NCI-H2171 (cell line): ENCODE measurements around the gene HS6ST1.
A peak's percentile ranks its signal among the peaks of the same experiment; 100 is the strongest.

ENCODE experiments used
- DNase-seq: peaks from one replicate; lab custom pipeline; 2025; lab: John Stamatoyannopoulos, UW

The HS6ST1 gene, protein sequence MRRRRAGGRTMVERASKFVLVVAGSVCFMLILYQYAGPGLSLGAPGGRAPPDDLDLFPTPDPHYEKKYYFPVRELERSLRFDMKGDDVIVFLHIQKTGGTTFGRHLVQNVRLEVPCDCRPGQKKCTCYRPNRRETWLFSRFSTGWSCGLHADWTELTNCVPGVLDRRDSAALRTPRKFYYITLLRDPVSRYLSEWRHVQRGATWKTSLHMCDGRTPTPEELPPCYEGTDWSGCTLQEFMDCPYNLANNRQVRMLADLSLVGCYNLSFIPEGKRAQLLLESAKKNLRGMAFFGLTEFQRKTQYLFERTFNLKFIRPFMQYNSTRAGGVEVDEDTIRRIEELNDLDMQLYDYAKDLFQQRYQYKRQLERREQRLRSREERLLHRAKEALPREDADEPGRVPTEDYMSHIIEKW

DNA sequence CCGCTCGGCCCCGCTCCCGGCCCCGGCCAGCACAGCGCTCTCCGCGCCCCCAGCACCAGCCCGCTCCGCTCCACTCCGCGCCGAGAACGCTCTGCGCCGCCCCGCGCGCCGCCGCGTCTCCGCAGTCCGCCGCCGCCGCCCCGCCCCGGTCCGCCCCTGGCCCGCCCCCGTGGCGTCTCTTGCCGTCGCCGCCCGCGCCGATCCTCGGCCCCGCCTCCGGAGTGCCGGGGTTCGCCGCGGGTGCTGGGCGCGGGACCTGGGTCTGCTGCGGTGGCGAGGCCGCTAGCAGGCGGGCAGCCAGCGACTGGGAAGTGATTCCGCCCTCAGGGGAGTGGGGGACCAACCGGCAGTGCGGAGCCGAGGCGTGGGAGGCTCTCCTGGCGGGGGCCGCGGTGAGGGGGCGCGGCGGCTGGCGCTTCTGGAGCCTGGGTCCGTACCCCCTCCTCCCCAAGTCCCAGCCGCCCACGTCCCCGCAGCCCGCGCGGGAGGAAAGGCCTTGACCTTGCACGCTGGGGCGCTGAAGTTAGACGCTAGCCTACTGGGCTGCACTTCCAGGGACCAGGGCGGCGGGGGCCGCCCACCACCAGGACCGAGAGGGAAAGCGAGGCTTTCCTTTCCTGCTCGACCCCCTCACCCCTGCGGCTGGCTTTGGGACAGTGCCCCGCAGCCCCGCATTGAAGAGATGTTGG lies at the start of gene HS6ST1:
TSS of gene HS6ST1 (minus strand) at position 93 of the 689 bp plus-strand sequence. CDS start 305 bp downstream, outside the sequence.
- peak; percentile 87 for DNase-seq

DNA sequence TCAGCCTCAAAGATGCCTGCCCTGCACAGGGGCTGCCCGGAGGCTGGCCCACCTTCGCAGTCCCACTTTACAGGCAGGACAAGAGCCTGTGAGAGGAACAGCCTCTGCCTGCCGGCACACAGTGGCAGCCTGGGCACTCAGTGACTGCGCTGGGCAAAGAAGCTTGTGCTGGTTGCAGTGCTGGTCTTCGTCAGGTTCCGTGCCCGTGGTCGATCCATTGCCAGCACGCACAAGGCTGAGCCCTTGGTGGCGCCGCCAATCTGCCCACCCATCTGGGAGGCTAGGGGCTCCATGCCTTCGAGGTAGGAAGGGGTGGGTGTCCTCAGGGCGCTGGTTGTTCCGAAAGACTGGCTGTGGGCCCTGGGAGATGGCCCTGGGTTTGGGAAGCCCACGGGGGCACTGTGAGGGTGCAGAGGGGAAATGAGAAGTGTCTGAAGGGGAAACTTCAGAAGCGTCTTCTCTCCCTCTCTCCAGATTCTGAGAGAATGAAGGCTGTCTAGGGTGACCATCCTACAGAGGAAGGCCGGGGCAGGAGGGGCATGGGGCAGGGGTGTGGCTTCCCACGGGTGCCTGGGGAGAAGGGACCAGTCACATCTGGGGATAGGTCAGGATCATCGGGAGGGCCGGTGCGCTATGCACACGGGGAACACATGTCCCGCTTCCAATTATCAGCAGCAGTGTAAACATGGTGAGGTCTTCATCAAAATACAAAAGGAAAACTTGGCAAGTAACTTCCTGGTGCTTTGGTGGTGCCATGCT lies 49.1 kb upstream of the HS6ST1 start:
- DNase-seq: no peak

DNA sequence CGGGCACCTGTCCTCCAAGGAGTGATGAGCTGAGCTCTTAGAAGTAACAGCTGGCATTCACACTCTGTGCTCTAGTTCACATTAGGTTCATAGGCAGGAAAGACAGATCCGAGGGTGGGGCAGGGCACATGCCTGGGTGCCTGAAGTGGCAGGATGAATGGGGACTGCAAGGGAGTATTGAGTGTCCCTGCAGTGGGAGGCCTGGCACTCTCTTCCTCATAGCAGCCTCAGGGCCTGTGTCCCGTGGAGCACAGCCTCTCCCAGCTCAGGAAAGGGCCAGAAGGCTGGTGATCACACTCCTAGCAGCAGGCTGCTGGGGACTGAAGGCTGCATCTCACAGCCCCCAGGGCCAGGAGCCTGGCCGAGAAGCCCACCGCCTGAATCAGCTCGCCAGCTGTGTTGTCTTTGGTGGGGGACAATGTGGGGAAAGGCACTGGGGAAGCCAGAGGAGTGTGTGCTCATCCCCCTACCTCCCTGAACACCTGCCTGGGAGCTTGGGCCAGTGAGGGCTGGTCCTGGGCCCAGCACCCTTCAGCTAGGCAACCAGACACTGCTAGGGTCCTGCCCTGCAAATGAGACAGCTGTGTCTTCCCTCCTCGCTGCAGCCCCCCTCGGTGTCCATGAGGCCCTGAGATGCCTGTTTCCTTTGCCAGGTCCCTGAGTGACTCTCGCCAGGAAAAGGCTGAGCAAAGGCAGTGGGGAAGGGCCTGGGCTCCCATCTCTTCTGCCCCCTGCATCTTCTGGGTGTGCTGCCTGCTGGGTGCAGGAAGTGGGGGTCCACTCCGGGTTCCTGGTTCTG lies 48.2 kb upstream of the HS6ST1 start:
- DNase-seq: peak; percentile 65

DNA sequence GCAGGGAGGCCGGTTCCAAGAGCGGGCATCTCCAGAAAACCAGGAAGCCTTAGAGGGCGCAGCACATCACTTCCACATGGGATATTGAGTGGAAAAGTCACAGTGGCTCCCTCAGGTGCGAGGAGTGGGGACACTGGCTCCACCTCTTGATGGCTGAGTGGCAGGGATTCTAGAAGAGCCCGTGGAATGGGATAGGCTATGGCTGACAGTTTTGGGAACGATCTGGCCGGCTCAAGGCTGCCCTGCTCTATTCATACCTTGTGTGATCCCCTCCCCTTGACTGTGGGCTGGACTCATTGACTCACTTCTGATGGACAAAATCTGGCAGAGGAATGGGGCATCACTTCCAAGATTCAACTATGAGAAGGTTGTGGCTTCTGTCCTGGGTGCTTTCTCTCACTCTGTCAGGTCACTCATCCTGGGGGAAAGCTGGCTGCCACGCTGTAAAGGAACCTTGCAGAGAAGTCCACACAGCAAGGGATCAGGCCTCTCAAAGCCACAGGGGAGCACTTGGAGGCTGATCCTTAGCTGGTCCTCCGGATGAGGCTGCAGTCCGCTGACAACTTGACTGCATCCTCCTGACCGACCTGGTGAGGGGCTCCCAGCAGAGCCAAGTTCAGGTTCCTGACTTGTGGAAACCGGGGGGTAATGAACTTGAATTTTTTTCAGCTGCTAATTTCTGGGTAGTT lies 46.7 kb upstream of the HS6ST1 start:
- DNase-seq: no peak

DNA sequence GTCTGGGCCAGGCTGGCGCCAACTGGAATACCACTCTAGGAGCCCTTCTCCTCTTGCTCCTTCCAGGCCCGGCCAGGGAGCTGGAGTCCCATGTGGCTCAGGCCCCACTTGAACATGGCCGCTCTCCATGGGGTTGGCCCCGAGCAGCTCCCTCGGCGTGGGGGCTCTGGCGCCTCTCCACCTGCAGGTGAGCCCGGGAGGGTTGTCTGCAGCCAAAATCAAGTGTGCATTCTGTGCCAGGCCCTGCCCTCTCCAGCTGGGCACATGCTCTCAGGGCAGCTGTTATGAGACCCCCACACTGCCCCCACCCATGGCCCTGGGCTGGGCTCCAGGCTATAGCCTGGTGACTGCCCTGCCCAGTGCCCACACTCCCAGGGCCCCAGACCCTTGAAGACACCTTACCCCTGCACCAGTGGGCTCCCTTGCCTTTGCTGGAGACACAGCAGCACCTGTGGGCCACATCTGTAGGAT lies 45.8 kb upstream of the HS6ST1 start:
- no peak for DNase-seq

DNA sequence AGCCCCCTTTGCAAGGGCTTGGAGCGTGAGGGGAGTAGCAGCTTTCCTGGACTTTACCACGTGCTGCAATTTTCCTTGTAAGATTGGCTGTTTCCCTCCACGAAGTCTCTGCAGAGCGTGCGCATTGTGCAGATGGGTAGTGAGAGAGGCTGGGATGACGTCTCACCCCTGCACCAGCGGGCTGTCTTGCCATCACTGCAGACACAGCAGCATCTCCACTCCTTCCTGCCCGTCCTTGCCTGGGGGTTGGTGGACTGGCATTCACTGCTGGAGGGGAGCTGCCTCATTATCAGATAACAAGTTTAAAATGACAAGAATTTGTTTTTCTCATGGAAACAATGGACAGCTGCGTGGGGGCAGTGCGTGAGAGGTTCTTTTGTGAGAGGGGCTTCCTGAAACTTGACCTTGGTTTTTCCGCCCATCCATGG lies 45.3 kb upstream of the HS6ST1 start:
- no peak for DNase-seq

DNA sequence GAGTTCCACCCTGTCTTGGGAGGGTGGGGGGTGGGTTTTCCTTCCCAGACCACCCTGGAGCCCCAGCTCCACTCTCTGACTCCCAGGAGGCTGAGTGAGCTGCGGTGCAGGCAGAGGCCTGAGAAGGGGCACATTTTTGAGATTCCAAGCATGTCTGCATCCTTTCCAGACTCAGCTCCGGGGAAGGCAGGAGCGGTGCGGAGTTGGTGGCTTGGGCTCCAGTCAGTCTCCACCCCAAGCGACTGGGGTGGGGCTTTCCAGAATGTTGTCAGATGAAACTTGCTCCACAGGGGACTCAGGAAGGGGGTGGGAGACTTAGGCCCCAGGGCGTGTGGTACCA lies 44.2 kb upstream of the HS6ST1 start:
- DNase-seq: no peak

DNA sequence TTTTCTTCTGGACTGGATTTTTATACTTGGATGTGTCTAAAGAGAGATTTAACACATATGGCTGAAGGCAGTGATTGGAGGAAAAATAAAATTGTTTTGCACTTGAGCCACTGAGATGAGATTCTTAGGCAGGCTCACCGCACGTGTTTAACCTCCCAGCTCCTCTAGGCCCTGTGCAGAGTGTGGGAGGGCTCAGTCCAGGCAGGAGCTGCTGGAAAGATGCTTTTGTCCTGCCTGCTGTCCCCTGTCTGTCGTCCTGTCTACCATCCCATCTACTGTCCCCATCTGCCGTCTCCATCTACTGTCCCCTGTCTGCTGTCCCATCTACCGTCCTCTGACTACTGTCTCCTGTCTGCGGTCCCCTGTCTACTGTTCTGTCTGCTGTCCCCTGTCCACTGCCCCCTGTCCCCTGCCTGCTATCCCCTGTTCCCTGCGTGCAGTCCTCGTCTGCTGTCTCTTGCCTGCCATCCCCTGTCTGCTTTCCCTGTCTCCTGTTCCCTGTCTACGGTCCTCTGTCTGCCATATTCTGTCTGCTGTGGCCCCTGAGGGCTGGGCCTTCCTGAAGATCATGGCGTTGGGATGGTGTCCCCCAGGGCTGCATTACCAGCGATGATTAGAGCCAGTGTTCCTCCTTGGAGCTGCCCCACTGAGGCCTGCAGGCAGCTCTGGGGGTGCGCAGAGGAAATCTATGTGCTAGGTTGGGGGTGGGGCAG lies 43.7 kb upstream of the HS6ST1 start:
- DNase-seq: no peak

DNA sequence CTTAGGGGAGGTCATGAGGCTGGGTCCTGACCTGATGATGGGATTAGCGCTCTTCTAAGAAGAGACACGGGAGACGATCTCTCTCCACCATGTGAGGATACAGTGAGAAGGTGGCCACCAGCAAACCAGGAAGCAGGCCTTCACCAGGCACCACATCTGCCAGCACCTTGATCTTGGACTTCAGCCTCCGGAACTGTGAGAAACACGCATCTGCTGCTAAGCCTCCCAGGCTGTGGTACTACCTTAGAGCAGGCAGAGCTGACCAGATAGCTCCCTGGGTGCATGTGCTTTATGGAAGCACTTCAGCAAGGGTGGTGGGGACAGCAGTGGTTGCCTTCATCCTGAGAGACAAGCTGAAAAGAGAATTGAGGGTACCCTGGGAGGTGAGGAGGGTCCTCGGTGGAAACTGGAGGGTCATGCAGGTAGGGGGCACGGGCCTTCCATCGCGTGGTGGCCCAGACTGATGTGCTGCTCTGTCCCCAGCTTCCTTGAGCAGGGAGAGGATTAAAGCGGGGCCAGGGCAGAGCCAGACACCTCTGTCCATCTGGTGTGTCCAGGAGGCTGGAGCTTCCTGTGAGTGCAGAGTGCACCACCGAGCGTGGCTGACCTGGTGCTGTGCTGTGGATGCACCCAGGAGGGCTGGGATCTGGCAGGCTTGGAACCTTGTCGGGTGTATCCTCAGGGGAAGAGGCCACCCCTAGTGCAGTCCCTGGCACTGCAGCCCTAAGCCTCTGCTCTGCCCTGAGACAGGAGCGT lies 42.9 kb upstream of the HS6ST1 start:
- DNase-seq: no peak

DNA sequence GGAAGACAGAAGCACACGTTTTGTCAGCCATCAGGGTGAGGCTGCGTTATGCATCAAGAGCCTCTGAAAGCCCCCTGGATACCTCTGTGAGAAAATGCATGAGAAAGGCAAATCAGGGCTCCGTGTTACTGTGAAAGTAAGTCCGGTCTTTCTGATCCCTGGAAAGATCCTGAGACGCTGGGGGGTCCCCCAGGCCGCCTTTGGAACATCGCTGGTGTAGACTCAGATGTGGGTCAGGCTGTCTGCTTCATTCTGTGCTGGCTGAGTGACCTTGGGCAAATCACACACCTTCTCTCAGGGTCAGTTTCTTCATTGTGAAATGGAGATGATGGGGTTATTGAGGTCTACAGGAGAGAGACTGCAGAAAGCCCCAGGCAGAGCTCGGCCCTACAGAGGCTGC lies 42.0 kb upstream of the HS6ST1 start:
- no peak for DNase-seq

DNA sequence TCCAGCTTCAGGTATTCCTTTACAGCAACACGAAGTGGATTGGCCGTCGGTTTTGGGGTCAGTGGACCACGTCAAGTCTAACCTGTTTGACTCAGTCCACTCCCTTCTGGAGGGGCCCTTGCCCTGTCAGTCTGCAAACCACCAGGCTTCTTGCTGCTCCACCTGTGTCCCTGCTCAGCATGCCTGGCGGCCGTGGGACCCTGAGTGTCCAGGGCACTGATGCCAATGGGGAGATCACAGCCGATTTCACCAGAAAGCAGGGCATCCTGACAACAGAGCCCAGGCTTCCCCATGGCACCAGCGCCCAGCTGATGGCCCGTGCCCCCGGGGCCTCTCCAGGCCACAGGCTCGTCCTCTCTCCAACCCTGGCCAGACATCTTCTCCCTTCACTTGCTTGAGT lies 41.2 kb upstream of the HS6ST1 start:
- DNase-seq: no peak

DNA sequence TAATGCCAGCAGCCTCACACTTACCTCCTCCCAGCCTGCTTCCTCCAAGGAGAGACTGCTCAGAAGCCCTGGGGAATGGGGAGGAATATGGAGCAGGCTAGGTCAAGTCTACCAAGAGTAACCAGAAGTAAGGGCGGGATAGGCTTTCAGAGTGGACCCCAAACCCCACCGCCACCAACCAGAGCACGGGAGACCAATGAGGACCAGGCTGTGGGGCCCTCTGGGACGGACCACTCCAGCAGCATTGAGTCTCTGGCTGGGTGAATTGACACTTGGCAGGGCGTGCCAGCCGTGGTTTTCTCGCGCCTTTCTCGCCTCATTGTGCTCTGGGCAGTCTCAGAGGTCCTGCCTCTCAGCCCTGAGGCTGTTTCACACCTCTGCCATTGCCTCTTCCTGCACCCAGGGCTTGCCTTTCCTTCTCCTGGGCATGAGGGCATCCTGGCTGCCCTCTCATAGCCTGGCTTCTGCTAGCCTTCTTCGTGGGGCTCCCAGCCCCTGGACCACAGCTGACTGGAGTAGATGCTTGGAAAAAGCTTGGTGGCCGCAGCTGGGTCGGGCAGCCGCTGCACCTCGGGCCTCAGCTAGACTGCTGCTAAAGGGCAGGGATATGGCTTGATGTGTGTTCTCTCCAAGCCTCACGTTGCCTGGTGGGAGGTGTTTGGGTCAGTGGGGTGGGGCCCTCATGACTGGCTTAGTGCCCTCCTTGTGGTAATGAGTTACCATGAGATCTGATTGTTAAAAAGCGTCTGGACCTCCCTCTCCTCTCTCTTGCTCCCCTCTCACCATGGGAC lies 40.5 kb upstream of the HS6ST1 start:
- DNase-seq: no peak

DNA sequence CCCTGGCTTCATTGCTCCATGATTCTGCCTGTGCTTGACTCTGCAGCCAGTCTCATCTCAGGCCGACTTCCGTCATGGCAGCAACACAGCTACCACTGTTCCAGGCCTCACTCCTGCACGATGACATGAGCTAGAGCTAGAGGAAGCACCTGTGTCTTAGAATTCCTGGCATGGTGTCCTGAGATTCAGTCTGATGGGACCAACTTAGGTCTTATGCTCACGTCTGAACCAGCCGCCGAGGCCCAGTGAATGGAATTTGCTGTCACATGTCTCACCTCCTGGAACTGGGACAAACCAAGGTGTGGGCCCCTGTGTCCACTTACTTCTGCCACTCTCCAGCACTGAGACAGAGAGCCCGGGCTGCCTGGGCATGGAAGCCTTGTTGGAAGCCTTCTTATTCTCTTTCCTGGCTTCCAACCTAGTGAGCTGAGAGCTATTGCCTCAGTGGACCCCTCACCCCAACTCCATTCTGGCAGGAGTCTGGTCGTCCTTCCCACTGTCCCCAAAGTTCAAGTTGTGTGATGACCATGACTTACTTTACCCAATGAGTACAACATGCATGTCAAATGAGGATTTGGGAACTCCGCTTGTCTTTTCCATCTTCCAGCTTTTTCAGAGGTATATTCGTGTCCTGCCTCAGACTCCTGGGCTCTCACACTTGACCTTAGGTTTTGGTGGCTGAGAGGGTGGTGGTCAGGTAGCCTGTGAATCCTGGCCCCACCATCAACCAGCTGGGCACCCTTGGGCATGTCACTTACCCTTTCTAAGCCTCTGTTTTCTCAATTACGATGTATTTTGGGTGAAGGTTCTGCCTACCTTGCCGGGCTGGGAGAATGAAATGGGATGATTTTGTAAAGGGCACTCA lies 39.1 kb upstream of the HS6ST1 start:
- no peak for DNase-seq

DNA sequence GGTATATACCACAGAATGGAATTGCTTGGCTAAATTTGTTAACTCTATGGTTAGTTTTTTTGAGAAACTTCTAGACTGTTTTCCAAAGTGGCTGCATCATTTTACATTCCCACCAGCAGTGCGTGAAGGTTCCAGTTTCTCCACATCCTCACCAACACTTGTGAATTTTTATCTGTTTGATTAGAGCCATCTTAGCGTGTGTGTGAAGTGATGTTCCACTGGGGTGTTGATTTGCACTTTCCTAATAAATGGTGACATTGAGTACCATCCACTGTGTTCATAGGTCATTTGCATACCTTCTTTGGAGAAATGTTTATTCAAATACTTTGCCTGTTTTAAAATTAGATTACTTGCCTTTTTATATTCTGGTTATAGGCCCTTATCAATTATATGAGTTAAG lies 37.5 kb upstream of the HS6ST1 start:
- no peak for DNase-seq

DNA sequence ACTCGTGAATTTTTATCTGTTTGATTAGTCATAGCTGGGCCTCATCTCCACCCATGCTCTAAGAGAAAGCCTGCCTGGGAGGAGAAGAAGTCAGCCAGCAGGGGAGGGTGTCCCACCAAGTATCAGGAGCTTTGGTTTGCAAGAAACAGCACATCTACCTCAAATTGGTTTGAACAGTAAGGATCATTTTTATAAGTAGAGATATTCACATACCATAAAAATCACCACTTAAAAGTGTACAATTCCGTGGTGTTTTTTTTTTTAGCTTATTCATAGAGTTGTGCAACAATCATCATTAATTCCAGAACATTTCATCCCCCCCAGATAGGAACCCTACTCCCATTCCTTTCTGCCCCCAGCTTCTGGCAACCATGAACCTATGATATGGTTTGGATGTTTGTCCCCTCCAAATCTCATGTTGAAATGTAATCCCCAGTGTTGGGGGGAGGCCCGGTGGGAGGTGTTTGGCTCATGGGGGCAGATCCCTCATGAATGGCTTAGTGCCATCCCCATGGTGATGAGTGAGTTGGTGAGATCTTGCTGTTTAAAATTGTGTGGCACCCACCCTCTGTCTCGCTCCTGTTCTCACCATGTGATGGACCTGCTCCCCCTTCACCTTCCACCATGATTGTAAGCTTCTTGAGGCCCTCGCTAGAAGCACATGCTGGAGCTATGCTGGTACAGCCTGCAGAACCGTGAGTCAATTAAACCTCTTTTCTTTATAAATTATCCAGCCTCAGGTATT lies 36.2 kb upstream of the HS6ST1 start:
- no peak for DNase-seq

DNA sequence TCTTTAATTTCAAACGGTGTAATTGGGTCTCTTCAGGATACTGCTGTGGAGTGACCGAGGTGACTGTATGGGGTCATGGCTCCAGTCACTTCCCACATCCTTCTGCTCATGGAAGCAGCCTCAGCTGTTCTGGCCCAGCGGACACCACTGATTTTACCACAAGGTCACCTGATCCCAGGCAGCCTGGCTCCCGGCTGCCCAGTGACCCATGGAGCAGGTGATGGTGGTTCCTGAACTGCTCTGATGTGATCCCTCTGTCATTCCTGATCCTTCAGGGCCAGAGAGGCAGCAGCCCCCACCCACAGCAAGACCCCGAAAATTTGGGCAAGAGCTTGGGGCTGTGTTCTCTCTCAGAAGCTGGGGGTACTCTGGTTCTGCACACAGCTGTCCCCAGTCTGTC lies 35.5 kb upstream of the HS6ST1 start:
- no peak for DNase-seq

DNA sequence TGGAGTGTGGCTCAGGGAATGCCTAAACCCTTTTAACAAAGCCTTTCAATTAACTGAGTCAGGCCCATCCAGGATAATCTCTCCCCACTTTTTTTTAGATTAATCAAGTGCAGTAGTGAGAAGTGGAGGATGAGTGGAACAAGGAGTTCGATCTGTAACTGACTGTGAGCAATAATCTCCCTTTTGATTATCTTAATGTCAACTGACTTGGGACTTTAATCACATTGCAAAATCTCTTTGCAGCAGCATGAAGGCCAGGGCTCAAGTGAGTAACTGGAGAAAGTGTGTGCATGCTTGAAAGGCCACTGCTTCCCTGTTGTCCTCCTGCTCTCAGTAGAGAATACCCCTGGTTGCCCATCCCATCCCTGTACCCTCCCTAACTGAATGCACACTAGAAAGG lies 32.1 kb upstream of the HS6ST1 start:
- DNase-seq: no peak
